ENCODE measurements around the gene SRRT. TPM values are rescaled to one million over a fixed set of nuclear protein-coding genes. Genes with fewer than 3 reads are reported as not detected.
"Not testable (repeated sequence)": the region's sequence is repeated elsewhere in the genome, so short reads cannot be mapped to it uniquely, and the experiment has no call there.

Gene SRRT
- total RNA-seq, 2 donors from 2014 or later: 109 TPM

DNA sequence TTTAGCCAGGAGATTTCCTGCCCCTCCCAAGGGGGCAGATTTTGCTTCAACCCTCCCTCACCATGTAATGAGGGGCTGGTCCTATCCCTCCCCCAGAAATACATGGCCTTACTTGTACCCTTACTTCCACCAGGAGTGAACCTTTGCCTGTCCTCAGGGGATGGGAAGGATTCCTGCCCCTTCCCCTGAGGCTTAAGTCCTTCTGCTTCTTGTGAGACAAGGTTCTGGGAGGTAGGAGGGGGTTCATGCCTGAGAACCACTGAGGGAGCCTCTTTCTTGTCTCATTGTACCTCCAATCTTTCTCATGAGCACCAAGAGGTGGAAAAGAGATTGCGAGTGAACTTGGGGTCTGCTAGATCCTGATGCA is 54.9 kb downstream of the SRRT start:
- no peak for ATAC-seq (ENCODE audit: insufficient number of reproducible peaks, low FRiP score, low read depth)
- TF ChIP-seq, protein P1, sequence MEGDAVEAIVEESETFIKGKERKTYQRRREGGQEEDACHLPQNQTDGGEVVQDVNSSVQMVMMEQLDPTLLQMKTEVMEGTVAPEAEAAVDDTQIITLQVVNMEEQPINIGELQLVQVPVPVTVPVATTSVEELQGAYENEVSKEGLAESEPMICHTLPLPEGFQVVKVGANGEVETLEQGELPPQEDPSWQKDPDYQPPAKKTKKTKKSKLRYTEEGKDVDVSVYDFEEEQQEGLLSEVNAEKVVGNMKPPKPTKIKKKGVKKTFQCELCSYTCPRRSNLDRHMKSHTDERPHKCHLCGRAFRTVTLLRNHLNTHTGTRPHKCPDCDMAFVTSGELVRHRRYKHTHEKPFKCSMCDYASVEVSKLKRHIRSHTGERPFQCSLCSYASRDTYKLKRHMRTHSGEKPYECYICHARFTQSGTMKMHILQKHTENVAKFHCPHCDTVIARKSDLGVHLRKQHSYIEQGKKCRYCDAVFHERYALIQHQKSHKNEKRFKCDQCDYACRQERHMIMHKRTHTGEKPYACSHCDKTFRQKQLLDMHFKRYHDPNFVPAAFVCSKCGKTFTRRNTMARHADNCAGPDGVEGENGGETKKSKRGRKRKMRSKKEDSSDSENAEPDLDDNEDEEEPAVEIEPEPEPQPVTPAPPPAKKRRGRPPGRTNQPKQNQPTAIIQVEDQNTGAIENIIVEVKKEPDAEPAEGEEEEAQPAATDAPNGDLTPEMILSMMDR (IDR thresholded peaks at IDR 0.05): no peak
- H3K27ac ChIP-seq: no peak overlapping the region

DNA sequence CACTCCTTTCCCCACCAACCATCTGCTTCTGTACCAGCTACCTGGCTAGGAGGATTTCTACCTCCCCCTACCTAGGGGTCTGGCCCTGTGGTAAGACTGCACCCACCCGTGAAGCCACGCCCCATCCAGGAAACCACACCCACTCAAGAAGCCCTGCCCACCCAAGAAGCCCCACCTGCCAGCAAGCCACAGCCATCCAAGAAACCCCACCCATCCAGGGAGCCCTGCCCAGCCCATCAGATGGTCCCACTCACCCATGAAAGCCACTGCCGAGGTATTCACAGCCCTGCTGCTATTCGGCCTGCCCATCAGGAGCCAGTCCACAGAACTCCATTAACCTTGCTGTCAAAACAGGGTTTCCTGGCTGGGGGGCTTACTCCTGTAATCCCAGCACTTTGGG is 58.8 kb downstream of the SRRT start:
- H3K4me3 ChIP-seq: no peak overlapping the region
- ATAC-seq (ENCODE audit: insufficient number of reproducible peaks, low FRiP score, low read depth) (no peak), DNase-seq (ENCODE audit: low spot score) (no peak)
- TF ChIP-seq, protein P1 (IDR thresholded peaks at IDR 0.05): no peak
- no peaks in the 10 kb centered on the region for H3K27me3 ChIP-seq (replicated peaks; ENCODE audit: insufficient read depth)
- H3K27ac ChIP-seq: no peak overlapping the region
- peaks cover 5 to 17% of the 10 kb centered on the region in 2 donors for H3K4me1 ChIP-seq (ENCODE audit: control insufficient read depth in 1 of 2, low read depth in 2 of 2)
- no peaks in the 10 kb centered on the region for H3K9me3 ChIP-seq
- no peaks in the 10 kb centered on the region for H3K36me3 ChIP-seq

More for the DNA sequence above, 54.9 kb downstream of the SRRT start:
- H3K4me3 ChIP-seq: no peak overlapping the region
- H3K4me1 ChIP-seq (ENCODE audit: control insufficient read depth in 1 of 2, low read depth in 2 of 2): peaks cover 5 to 17% of the 10 kb centered on the region in 2 donors
- DNase-seq (ENCODE audit: low spot score): no peak
- no peaks in the 10 kb centered on the region for H3K36me3 ChIP-seq
- no peaks in the 10 kb centered on the region for H3K27me3 ChIP-seq (replicated peaks; ENCODE audit: insufficient read depth)
- no peaks in the 10 kb centered on the region for H3K9me3 ChIP-seq

DNA sequence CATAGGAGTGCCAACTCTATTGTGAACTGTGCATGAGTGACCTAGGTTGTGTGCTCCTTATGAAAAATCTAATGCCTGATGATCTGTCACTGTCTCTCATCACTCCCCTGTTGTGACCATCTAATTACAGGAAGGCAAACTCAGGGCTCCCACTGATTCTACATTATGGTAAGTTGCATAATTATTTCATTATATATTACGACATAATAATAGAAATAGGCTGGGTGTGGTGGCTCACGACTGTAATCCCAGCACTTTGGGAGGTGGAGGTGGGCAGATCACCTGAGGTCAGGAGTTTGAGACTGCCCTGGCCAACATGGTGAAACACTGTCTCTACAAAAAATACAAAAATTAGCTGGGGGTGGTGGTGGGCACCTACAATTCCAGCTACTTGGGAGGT is 60.5 kb downstream of the SRRT start:
- not testable (repeated sequence) for H3K27me3 ChIP-seq (replicated peaks; ENCODE audit: insufficient read depth); H3K4me1 ChIP-seq (ENCODE audit: control insufficient read depth in 1 of 2, low read depth in 2 of 2); H3K27ac ChIP-seq; H3K36me3 ChIP-seq; H3K9me3 ChIP-seq; ATAC-seq (ENCODE audit: insufficient number of reproducible peaks, low FRiP score, low read depth); DNase-seq (ENCODE audit: low spot score); H3K4me3 ChIP-seq

DNA sequence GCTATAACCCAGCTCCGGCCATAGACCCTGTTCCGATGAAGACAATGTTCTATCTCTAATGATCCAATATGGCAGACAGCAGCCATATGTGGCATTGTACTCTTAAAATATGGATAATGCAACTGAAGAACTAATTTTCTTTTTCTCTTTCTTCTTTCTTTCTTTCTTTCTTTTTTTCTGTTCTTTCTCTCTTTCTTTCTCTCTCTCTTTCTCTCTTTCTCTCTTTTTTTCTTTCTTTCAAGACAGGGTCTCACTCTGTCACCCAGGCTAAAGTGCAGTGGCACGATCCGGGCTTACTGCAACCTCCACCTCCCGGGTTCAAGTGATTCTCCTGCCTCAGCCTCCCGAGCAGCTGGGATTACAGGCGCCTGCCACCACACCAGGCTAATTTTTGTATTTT is 61.3 kb downstream of the SRRT start:
- not testable (repeated sequence) for H3K27me3 ChIP-seq (replicated peaks; ENCODE audit: insufficient read depth); ATAC-seq (ENCODE audit: insufficient number of reproducible peaks, low FRiP score, low read depth); H3K9me3 ChIP-seq; H3K27ac ChIP-seq; H3K4me1 ChIP-seq (ENCODE audit: control insufficient read depth in 1 of 2, low read depth in 2 of 2); DNase-seq (ENCODE audit: low spot score); H3K4me3 ChIP-seq; H3K36me3 ChIP-seq

Other genes starting within 250 kb of the SRRT start
- 1 to 10 TPM in 1 of 2 donors, under 1 TPM in 1; 0.35 to 1.9 TPM for gene TFR2, start 233.6 kb upstream of the SRRT start, total RNA-seq
- not detected for gene ACTL6B, start 218.7 kb upstream of the SRRT start, total RNA-seq
- gene GNB2, start 201.4 kb upstream of the SRRT start, total RNA-seq: 100 to 1,000 TPM; 176 to 255 TPM
- gene GIGYF1, start 180.9 kb upstream of the SRRT start, total RNA-seq: 10 to 100 TPM; 35.7 to 40.7 TPM
- 10 to 100 TPM; 19.6 to 21.0 TPM for gene POP7, start 169.0 kb upstream of the SRRT start, total RNA-seq
- not detected for gene EPO, start 154.6 kb upstream of the SRRT start, total RNA-seq
- not detected for gene ZAN, start 141.5 kb upstream of the SRRT start, total RNA-seq
- gene EPHB4, start 47.6 kb upstream of the SRRT start, total RNA-seq: 10 to 100 TPM; 20.5 to 29.4 TPM
- gene SLC12A9, start 22.4 kb upstream of the SRRT start, total RNA-seq: 10 to 100 TPM; 20.0 to 25.2 TPM
- 100 to 1,000 TPM in 1 of 2 donors, 10 to 100 TPM in 1; 71.9 to 103 TPM for gene TRIP6, start 7.7 kb upstream of the SRRT start, total RNA-seq
- 1 to 10 TPM; 2.7 to 4.1 TPM for gene UFSP1, start 14.6 kb downstream of the SRRT start, total RNA-seq
- 1 to 10 TPM; 3.7 to 5.1 TPM for gene ACHE, start 20.8 kb downstream of the SRRT start, total RNA-seq
- under 1 TPM in 1 of 2 donors, not detected in 1; 0.49 TPM for gene MUC3A, start 74.4 kb downstream of the SRRT start, total RNA-seq
- not detected for gene MUC12, start 94.5 kb downstream of the SRRT start, total RNA-seq
- not detected for gene MUC17, start 145.0 kb downstream of the SRRT start, total RNA-seq
- gene TRIM56, start 210.4 kb downstream of the SRRT start, total RNA-seq: 10 to 100 TPM; 32.1 to 44.5 TPM